Spleen (tissue), 7 donors: ENCODE data around the gene DNAJB13.

Experiments used
- POLR2A ChIP-seq, 3 donors: fragments of 450-650 bp; IDR thresholded peaks; one replicate each; pipeline ENCODE4 v1.5.1; 2017; ENCODE audit warnings: antibody characterized with exemption in 3 of 3, mild to moderate bottlenecking in 1 of 3
- POLR2AphosphoS5 ChIP-seq, 3 donors: sonication (generic); formaldehyde crosslinking; IDR thresholded peaks; one replicate each; pipeline ENCODE4 v1.5.1; 2017; ENCODE audit warnings: antibody characterized with exemption in 3 of 3
- TF ChIP-seq, protein P1 (sequence below), 11 experiments: fragments of 200-600 bp in 7 of 11; fragments of 450-650 bp in 4 of 11; sonication (generic) in 4 of 11; IDR thresholded peaks in 8 of 11; conservative IDR thresholded peaks in 3 of 11; 1 replicate in 7 of 11; 2 replicates in 4 of 11; pipeline versions ENCODE4 v1.4.0 to v1.8.0; 2016 to 2021; ENCODE audit warnings: antibody characterized with exemption in 11 of 11, inconsistent platforms in 4 of 11, mild to moderate bottlenecking in 1 of 11
- donor health status: DM: no; HTN: no; CAD: no; lungs with moderate emphysema.
- donor health status: DM: no; HTN: no; CAD: no.
- donor health status: DM: no; HTN: no; CAD: no.

DNA sequence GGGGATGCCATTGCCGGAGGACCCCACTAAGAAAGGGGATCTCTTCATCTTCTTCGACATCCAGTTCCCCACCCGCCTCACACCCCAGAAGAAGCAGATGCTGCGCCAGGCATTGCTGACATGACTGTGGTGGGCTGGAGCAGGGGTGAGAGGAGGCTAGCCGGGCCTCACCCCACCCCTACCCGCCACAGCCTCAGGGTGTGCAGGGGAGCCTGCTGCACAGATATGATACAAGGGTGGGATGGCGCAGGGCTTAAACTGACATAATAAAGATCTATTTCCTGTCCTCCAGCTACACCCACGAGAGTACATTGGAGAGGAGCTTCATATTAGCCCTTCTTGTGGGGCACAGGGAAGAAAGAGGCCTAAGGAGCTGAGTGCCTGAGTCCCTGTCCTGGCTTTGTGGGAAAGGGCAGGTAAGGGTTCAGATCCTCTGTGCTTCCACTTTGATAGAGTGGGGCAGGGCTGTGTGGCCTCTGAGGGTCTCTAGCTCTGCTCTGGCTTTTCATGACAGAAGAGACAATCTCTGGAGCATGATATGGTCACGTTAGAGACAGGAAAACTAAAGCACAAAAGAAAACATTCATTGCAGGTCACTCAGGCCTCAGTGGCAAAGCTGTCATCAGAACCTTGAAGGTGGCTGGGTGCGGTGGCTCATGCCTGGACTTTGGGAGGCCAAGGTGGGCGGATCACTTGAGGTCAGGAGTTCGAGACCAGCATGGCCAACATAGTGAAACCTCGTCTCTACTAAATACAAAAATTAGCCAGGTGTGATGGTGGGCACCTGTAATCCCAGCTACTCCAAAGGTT lies 19.4 kb downstream of the DNAJB13 start:
- TF ChIP-seq, protein P1, sequence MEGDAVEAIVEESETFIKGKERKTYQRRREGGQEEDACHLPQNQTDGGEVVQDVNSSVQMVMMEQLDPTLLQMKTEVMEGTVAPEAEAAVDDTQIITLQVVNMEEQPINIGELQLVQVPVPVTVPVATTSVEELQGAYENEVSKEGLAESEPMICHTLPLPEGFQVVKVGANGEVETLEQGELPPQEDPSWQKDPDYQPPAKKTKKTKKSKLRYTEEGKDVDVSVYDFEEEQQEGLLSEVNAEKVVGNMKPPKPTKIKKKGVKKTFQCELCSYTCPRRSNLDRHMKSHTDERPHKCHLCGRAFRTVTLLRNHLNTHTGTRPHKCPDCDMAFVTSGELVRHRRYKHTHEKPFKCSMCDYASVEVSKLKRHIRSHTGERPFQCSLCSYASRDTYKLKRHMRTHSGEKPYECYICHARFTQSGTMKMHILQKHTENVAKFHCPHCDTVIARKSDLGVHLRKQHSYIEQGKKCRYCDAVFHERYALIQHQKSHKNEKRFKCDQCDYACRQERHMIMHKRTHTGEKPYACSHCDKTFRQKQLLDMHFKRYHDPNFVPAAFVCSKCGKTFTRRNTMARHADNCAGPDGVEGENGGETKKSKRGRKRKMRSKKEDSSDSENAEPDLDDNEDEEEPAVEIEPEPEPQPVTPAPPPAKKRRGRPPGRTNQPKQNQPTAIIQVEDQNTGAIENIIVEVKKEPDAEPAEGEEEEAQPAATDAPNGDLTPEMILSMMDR (IDR thresholded peaks at IDR 0.05 in 8 of 11, conservative IDR thresholded peaks at IDR 0.05 in 3 of 11) = no peak
- TF ChIP-seq POLR2A (IDR thresholded peaks at IDR 0.05) = no peak
- peak; percentile 61 to 87 (median 74) for TF ChIP-seq POLR2AphosphoS5 (IDR thresholded peaks at IDR 0.05)
